OCI-LY1 (cell line): ENCODE measurements around the gene CLDN22.

Experiments
- CTCF ChIP-seq: fragments of 200-600 bp; sonication (generic), shearing (Covaris generic); IDR thresholded peaks from 2 replicates; pipeline ENCODE4 v1.5.1; 2017; ENCODE audit warnings: mild to moderate bottlenecking, antibody characterized with exemption, low read length, moderate library complexity, mixed read lengths
- EZH2 ChIP-seq: fragments of 200-600 bp; sonication (generic), shearing (Covaris generic); IDR thresholded peaks from 2 replicates; pipeline ENCODE4 v1.8.0; 2017; ENCODE audit warnings: borderline replicate concordance, mixed run types, mild to moderate bottlenecking, antibody characterized with exemption, low read length, moderate library complexity, mixed read lengths

GRCh38 chr4:183303301-183303700 is 16.8 kb downstream of the CLDN22 start:
- TF ChIP-seq CTCF (no peak), EZH2 (no peak)
